HG03108 (cell line): ENCODE data around the gene TMIGD3.

Experiments
- ATAC-seq: cut with Tn5 transposase; IDR thresholded peaks from one replicate; pipeline ENCODE4 v1.9.1; 2021; ENCODE audit warnings: moderate library complexity; ENCODE audit not compliant: unreplicated experiment

TMIGD3 gene

DNA sequence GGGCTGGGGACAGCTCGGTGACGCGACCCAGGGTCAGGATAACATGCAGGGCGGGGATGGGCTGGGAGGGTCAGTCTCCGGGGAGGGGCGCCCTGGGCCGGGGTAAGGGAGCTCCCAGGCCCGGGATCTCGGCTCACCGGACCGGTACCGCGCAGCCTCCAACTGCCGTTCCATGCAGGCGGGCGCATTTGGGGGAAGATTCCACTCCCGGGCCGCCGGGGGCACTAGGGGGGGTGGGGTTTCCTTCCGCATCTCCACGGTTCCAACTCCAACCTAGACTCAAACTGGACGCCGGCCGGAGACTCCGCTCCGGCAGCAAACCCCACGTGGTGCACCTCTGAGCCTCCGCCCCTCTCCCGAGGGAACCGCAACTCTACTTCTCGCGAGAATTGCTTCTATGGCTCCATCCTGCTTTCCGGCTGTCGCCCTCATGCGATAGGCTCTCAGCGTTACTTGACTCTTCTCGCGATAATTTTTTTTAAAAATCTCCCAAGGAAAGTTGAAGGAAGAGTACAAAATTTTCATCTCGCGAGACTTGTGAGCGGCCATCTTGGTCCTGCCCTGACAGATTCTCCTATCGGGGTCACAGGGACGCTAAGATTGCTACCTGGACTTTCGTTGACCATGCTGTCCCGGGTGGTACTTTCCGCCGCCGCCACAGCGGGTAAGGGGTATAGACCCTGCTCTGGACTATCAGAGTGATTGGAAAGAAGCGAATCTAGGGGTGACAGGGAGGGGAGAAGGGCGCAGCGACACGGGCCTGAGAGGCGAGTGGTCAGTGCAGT is 54.3 kb downstream of the TMIGD3 start, which contains the start of the genes ATP5PB and WDR77:
TSS of gene ATP5PB (plus strand) at position 547 of the 785 bp plus-strand sequence. CDS start at position 625, 78 bp downstream.
TSS of gene WDR77 (minus strand) at position 339 of the 785 bp plus-strand sequence. CDS start at position 252, 87 bp downstream.
- ATAC-seq: peak; percentile 92

DNA sequence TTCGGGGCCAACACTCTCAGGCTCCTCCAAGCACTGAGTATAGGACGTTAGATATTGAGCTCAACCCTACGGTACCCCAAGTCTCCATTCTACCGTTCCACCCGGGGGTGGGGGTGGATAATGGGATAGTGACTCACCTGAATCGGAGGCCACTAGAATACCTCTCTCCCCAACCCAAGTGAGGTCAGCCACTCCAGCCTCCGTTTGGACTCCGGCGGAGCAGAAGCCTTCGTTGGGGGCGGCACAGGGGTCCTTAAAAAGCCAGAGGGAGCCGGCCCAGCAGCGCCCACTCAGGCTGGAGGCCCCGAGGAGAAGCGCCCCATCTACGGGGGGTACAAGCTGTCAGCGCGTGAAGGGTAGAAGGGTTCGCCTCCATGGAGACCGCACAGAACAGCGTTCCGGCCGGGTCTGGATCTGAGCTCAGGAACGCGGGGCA is 54.9 kb downstream of the TMIGD3 start:
- ATAC-seq: peak; percentile 6

GRCh38 chr1:111446967-111447892 is 56.2 kb downstream of the TMIGD3 start:
- ATAC-seq: no peak

DNA sequence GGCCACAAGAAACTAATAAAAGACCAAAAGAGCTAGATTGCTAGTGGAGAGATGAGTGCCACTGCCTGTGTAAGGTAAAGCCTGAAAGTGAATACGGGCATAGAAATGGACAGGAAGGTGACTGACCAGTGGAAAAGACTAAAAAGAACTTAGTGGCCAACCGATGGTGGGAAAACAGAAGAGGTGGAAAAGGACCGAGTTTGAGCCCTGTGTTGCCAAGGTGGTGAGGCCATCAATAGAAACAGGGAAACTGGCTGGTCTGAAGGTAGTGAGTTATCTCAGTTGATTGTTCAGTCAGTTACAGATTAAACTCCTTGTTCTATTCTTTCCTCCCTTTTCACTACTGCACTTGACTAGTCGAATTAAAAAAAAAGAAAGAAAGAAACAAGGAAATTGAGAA is 56.9 kb downstream of the TMIGD3 start:
- no peak for ATAC-seq

DNA sequence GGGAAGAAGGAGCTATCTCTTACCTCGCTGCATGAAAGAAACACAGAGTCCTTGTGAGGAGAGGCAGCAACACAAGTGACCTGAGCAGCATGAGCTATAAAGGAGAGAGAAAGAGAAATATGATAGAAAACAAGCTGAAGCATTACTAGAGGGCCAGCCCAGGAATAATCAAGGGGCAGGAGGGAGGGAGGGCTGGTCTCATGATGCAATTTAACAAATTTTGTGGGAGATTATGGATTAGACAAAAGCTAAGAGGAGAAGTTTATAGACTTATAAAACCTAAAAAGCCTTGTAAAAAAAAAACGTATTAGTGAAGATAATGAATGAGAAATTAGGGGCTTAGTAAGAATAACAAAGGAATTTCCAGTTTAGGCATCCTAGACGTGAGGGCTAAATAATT is 59.4 kb downstream of the TMIGD3 start:
- no peak for ATAC-seq

DNA sequence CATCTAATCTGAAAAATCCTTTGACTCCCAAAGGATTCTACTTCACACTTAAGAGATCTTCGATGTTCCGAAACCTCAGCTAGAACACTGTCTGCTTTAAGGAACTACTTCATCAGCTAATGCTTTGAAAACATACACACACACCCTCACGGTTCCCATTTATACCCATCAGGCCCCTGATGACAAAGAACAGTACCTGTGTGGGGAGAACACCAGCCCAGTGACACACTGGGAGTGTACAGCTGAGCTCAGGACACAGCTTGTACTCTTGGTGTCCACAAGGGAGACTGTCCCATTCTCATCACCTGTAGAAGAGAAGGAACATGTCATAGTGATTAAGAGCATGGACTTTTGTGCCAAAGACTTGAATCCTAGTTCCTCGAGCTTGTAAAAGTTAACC is 61.0 kb downstream of the TMIGD3 start:
- ATAC-seq: no peak

GRCh38 chr1:111441573-111442192 is 61.8 kb downstream of the TMIGD3 start:
- no peak for ATAC-seq

DNA sequence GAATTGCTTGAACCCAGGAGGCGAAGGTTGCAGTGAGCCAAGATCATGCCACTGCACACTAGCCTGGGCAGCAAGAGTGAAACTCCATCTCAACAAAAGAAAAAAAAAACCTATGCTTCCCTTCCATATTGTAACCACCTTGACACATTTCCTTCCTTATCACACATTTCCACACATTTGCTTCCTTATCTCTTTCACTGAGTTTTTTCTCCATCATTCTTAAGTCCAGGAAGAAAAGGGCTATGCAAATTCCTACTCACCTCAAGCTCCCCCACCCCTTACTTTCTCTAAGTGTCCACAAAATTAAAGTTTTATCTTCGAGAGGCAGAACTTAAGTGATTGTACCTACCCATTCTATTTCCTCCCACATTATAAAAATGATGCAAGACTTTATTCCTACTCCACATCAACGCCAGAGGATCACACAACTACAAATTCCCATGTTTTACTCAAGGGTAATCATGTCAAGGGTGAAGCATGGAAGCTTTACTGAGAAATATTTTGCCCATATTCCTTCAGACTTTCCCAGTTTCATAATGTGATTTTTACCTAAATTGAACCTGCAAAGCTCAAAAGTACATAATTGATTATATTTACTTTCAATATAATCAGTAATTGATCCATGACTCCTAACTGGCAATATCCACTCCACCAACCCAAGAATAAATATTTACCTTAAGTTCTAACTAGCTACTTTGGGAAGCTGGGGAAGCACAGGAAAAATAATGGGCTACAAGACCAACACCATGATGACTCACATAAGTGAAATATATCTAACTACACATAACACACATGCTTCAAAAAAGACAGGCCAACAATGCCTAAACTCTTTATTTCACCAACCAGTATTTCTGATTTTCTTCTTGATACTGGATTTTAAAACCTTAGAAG is 63.7 kb downstream of the TMIGD3 start:
- ATAC-seq: no peak

DNA sequence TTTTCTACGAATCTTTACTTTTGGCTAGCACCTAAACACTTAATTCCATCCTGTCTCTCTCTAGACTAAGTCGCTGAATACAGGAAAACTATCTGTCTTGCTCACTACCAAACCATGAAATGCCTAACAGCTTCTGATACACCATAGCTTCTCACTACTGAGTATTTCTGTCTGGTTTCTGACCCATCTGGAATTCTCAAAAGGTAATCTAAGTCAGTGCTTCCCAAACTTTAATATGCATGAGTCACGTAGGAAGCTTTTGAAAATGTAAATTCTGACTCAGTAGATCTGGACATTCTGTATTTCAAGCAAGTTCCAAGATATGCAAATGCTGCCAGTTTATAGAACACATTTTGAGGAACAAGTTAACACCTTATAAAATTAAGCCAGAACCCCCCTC is 66.7 kb downstream of the TMIGD3 start:
- no peak for ATAC-seq
